Caco-2 (cell line): ENCODE measurements around the gene MUC5B. TPM values are rescaled to one million over a fixed set of nuclear protein-coding genes. Genes with fewer than 3 reads are reported as not detected.
A peak's percentile ranks its signal among the peaks of the same experiment; 100 is the strongest.

Source experiments
- BruUV-seq: library from RNA; stranded (reverse); fragments of 400-500 nt; replicated peaks from 2 replicates; lab custom pipeline; 2021; lab: Mats Ljungman, UMichigan
- CTCF ChIA-PET: fragments of 300-600 bp; sonication (Branson Sonifier 250); formaldehyde crosslinking; loops from one replicate; lab custom pipeline; 2022; ENCODE audit warnings: antibody characterized with exemption; lab: Charles Lee
- POLR2A ChIA-PET: fragments of 300-600 bp; sonication (Branson Sonifier 250); formaldehyde crosslinking; loops from one replicate; lab custom pipeline; 2022; ENCODE audit warnings: antibody characterized with exemption; lab: Charles Lee
- DNase-seq, 2 experiments: peaks; one replicate each; pipeline versions ENCODE4 v3.0.0 to v3.0.0-alpha.2; 2020 to 2022
- H3K27me3 ChIP-seq: replicated peaks from 2 replicates; pipeline ENCODE4 v1.6.0; 2011; ENCODE audit warnings: low read length; ENCODE audit not compliant: control insufficient read depth, insufficient read depth
- H3K36me3 ChIP-seq: 2 replicates; pipeline ENCODE4 v1.5.1; 2011; ENCODE audit warnings: low read length; ENCODE audit not compliant: control insufficient read depth, insufficient read depth
- H3K4me1 ChIP-seq: fragments of 250-450 bp; sonication (Bioruptor Pico); 2 replicates; pipeline ENCODE4 v1.5.1; 2020; ENCODE audit warnings: mild to moderate bottlenecking
- H3K4me3 ChIP-seq: 2 replicates; pipeline ENCODE4 v1.5.1; 2011; ENCODE audit warnings: low read depth, mild to moderate bottlenecking, control low read depth, low read length
- H3K9me3 ChIP-seq: fragments of 250-450 bp; sonication (Bioruptor Pico); 2 replicates; pipeline ENCODE4 v1.5.1; 2020; ENCODE audit warnings: mild to moderate bottlenecking, moderate library complexity
- H3K27ac Mint-ChIP-seq: one replicate; pipeline ENCODE4 v1.8.0; 2022; ENCODE audit warnings: mixed read lengths; ENCODE audit not compliant: unreplicated experiment
- H3K27me3 Mint-ChIP-seq: one replicate; pipeline ENCODE4 v1.8.0; 2022; ENCODE audit warnings: mixed read lengths; ENCODE audit not compliant: insufficient read depth, unreplicated experiment
- H3K36me3 Mint-ChIP-seq: one replicate; pipeline ENCODE4 v1.8.0; 2022; ENCODE audit warnings: mild to moderate bottlenecking, mixed read lengths; ENCODE audit not compliant: insufficient read depth, unreplicated experiment
- H3K4me1 Mint-ChIP-seq: one replicate; pipeline ENCODE4 v1.8.0; 2022; ENCODE audit warnings: low read depth, mixed read lengths; ENCODE audit not compliant: unreplicated experiment
- H3K4me3 Mint-ChIP-seq: one replicate; pipeline ENCODE4 v1.8.0; 2022; ENCODE audit warnings: mild to moderate bottlenecking, moderate library complexity, mixed read lengths; ENCODE audit not compliant: unreplicated experiment
- H3K9me3 Mint-ChIP-seq: one replicate; pipeline ENCODE4 v1.8.0; 2022; ENCODE audit warnings: mixed read lengths; ENCODE audit not compliant: unreplicated experiment
- intact Hi-C: fragments of 100-400 bp; cut with micrococcal nuclease; formaldehyde crosslinking; loops from one replicate; pipeline ENCODE4 v1.10.0; 2022; ENCODE audit not compliant: unreplicated experiment
- total RNA-seq: library from RNA; stranded (reverse); gene quantifications from 2 replicates; pipeline ENCODE4 v1.2.3, GENCODE V29; 2022
- TF ChIP-seq, protein P1 (sequence below), 2 experiments: fragments of 200-600 bp in 1 of 2; IDR thresholded peaks; 1 replicate in 1 of 2; 2 replicates in 1 of 2; pipeline versions ENCODE4 v1.5.1 to v1.8.0; 2011 to 2022; ENCODE audit warnings: antibody characterized with exemption in 1 of 2, control low read depth in 1 of 2, inconsistent platforms in 1 of 2, low read depth in 1 of 2, low read length in 1 of 2, mild to moderate bottlenecking in 1 of 2, moderate library complexity in 1 of 2; ENCODE audit not compliant: insufficient read depth in 1 of 2, severe bottlenecking in 1 of 2, unreplicated experiment in 1 of 2

Gene MUC5B
- total RNA-seq, 1 experiment from 2014 or later: not detected

- Mint-ChIP-seq H3K27me3 (peaks cover 11% of the 10 kb centered on the region), H3K4me3 (no peak overlapping the region), H3K27ac (no peak overlapping the region), H3K36me3 (no peaks in the 10 kb centered on the region), H3K9me3 (no peaks in the 10 kb centered on the region), H3K4me1 (no peaks in the 10 kb centered on the region)
- Histone ChIP-seq H3K36me3 (no peaks in the 10 kb centered on the region), H3K9me3 (no peaks in the 10 kb centered on the region), H3K27me3 (no peaks in the 10 kb centered on the region), H3K4me1 (no peaks in the 10 kb centered on the region), H3K4me3 (no peak overlapping the region)
- ChIA-PET POLR2A (no interaction called here), CTCF (no interaction called here)
- DNase-seq: no peak
- intact Hi-C loops: loop anchor here (10.0 kb wide), 1 partner anchor 122 kb away; no protein-coding TSS in a partner anchor
- no TSS peak for BruUV-seq
- TF ChIP-seq, protein P1, sequence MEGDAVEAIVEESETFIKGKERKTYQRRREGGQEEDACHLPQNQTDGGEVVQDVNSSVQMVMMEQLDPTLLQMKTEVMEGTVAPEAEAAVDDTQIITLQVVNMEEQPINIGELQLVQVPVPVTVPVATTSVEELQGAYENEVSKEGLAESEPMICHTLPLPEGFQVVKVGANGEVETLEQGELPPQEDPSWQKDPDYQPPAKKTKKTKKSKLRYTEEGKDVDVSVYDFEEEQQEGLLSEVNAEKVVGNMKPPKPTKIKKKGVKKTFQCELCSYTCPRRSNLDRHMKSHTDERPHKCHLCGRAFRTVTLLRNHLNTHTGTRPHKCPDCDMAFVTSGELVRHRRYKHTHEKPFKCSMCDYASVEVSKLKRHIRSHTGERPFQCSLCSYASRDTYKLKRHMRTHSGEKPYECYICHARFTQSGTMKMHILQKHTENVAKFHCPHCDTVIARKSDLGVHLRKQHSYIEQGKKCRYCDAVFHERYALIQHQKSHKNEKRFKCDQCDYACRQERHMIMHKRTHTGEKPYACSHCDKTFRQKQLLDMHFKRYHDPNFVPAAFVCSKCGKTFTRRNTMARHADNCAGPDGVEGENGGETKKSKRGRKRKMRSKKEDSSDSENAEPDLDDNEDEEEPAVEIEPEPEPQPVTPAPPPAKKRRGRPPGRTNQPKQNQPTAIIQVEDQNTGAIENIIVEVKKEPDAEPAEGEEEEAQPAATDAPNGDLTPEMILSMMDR (IDR thresholded peaks at IDR 0.05; ENCODE audit: insufficient read depth in 1 of 2, low read depth in 1 of 2, low read length in 1 of 2, severe bottlenecking in 1 of 2, unreplicated experiment in 1 of 2): no peak
Observed at GRCh38 chr11:1237128-1237580, 14.3 kb downstream of the MUC5B start.

- BruUV-seq: no TSS peak
- H3K27ac Mint-ChIP-seq: no peak overlapping the region
- intact Hi-C loops: loop anchor here (10.0 kb wide), 1 partner anchor 123 kb away; no protein-coding TSS in a partner anchor
- H3K4me1 Mint-ChIP-seq: no peaks in the 10 kb centered on the region
- Histone ChIP-seq H3K36me3 (no peaks in the 10 kb centered on the region), H3K27me3 (no peaks in the 10 kb centered on the region), H3K9me3 (no peaks in the 10 kb centered on the region), H3K4me1 (no peaks in the 10 kb centered on the region), H3K4me3 (no peak overlapping the region)
- H3K9me3 Mint-ChIP-seq: no peaks in the 10 kb centered on the region
- ChIA-PET POLR2A (no interaction called here), CTCF (no interaction called here)
- DNase-seq: no peak
- no peak overlapping the region for H3K4me3 Mint-ChIP-seq
- H3K27me3 Mint-ChIP-seq: peaks cover 11% of the 10 kb centered on the region
- H3K36me3 Mint-ChIP-seq: no peaks in the 10 kb centered on the region
- TF ChIP-seq, protein P1 (IDR thresholded peaks at IDR 0.05; ENCODE audit: insufficient read depth in 1 of 2, low read depth in 1 of 2, low read length in 1 of 2, severe bottlenecking in 1 of 2, unreplicated experiment in 1 of 2): no peak
Observed at GRCh38 chr11:1237851-1238250, 15.0 kb downstream of the MUC5B start.

- Mint-ChIP-seq H3K27ac (no peak overlapping the region), H3K9me3 (no peaks in the 10 kb centered on the region), H3K4me1 (no peaks in the 10 kb centered on the region), H3K27me3 (peaks cover 11% of the 10 kb centered on the region), H3K36me3 (no peaks in the 10 kb centered on the region), H3K4me3 (no peak overlapping the region)
- peak; percentile 84 to 87 for DNase-seq
- no peaks in the 10 kb centered on the region for H3K36me3 ChIP-seq
- ChIA-PET POLR2A (no interaction called here), CTCF (no interaction called here)
- H3K4me3 ChIP-seq: no peak overlapping the region
- H3K27me3 ChIP-seq: no peaks in the 10 kb centered on the region
- TF ChIP-seq, protein P1 (IDR thresholded peaks at IDR 0.05; ENCODE audit: insufficient read depth in 1 of 2, low read depth in 1 of 2, low read length in 1 of 2, severe bottlenecking in 1 of 2, unreplicated experiment in 1 of 2): no peak
- H3K4me1 ChIP-seq: no peaks in the 10 kb centered on the region
- intact Hi-C loops: loop anchor here (10.0 kb wide), 1 partner anchor 124 kb away; no protein-coding TSS in a partner anchor
- H3K9me3 ChIP-seq: no peaks in the 10 kb centered on the region
- BruUV-seq: no TSS peak
Observed at GRCh38 chr11:1238767-1239595, 16.1 kb downstream of the MUC5B start.
